MCF 10A (cell line): Measurements from ENCODE around the gene ZBP1. TPM values are rescaled to one million over a fixed set of nuclear protein-coding genes. Genes with fewer than 3 reads are reported as not detected.

Experiments
- BruUV-seq: library from RNA; stranded (reverse); fragments of 400-500 nt; replicated peaks from 2 replicates; lab custom pipeline; 2021; lab: Mats Ljungman, UMichigan
- CTCF ChIA-PET: fragments of 300-600 bp; sonication (Branson Sonifier 250); formaldehyde crosslinking; extraction: SDS; loops from one replicate; lab custom pipeline; 2021; ENCODE audit warnings: antibody characterized with exemption, inconsistent platforms; lab: Yijun Ruan, JAX
- POLR2A ChIA-PET: fragments of 300-600, 350-650 bp; sonication (Branson Sonifier 250); formaldehyde crosslinking; extraction: SDS; loops from one replicate; lab custom pipeline; 2020; ENCODE audit warnings: antibody characterized with exemption, inconsistent platforms; lab: Yijun Ruan, JAX
- DNase-seq: peaks from one replicate; pipeline ENCODE4 v3.0.0-alpha.2; 2018; ENCODE audit not compliant: unreplicated experiment
- H3K27ac Mint-ChIP-seq: one replicate; pipeline ENCODE4 v1.8.0; 2022; ENCODE audit warnings: mild to moderate bottlenecking, low read depth, mixed read lengths; ENCODE audit not compliant: unreplicated experiment
- H3K27me3 Mint-ChIP-seq: one replicate; pipeline ENCODE4 v1.8.0; 2022; ENCODE audit warnings: mixed read lengths; ENCODE audit not compliant: insufficient read depth, unreplicated experiment
- H3K36me3 Mint-ChIP-seq: one replicate; pipeline ENCODE4 v1.8.0; 2022; ENCODE audit warnings: mild to moderate bottlenecking, moderate library complexity, mixed read lengths; ENCODE audit not compliant: insufficient read depth, unreplicated experiment
- H3K4me1 Mint-ChIP-seq: one replicate; pipeline ENCODE4 v1.8.0; 2022; ENCODE audit warnings: mixed read lengths; ENCODE audit not compliant: insufficient read depth, unreplicated experiment
- H3K4me3 Mint-ChIP-seq: one replicate; pipeline ENCODE4 v1.8.0; 2022; ENCODE audit warnings: mild to moderate bottlenecking, moderate library complexity, mixed read lengths; ENCODE audit not compliant: unreplicated experiment
- H3K9me3 Mint-ChIP-seq: one replicate; pipeline ENCODE4 v1.8.0; 2022; ENCODE audit warnings: mixed read lengths; ENCODE audit not compliant: unreplicated experiment
- intact Hi-C: fragments of 100-400 bp; cut with micrococcal nuclease; formaldehyde crosslinking; loops from 2 replicates; pipeline ENCODE4 v1.14.1; 2022
- total RNA-seq: library from RNA; stranded (reverse); gene quantifications from 2 replicates; pipeline ENCODE4 v1.2.3, GENCODE V29; 2022
- TF ChIP-seq, protein P1 (sequence below): fragments of 200-600 bp; IDR thresholded peaks from one replicate; pipeline ENCODE4 v1.8.0; 2022; ENCODE audit warnings: antibody characterized with exemption, mild to moderate bottlenecking; ENCODE audit not compliant: unreplicated experiment

Gene ZBP1
- total RNA-seq, 1 experiment from 2014 or later = not detected

DNA sequence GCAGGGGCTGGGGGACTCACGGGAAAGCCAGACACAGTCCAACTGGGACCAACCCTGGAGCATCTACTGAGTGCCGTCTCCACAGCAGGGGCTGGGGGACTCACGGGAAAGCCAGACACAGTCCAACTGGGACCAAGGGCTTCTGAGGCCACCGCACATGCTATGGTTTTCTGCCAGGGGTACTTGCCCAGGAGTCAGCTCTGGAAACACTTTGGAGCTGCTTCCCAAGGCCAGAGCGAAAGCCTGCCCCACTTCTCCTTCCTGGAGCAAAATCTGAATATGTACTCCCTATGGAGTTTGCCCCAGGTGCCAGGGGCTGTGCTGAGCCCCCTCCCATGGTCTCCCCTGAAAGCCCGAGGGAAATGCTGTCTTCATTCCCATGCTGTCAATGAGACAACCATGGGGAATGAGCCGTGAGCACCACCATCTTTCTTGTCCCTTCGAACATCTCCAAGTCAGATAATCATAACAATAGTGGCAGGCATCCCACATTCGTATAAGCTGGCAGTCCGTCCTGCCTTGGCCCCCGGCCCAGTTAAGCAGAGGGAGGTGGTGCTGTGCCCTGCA is 40.8 kb downstream of the ZBP1 start:
- ChIA-PET CTCF (interaction anchor here (0.5 to 1.4 kb wide), 7 partner anchors 9 to 276 kb away, joined by 3 to 5 read pairs (median 3); no protein-coding TSS in a partner anchor), POLR2A (no interaction called here)
- intact Hi-C loops = no loop called here
- Mint-ChIP-seq H3K4me3 (no peak overlapping the region), H3K27me3 (peaks cover 53% of the 10 kb centered on the region), H3K36me3 (no peaks in the 10 kb centered on the region), H3K4me1 (no peaks in the 10 kb centered on the region), H3K9me3 (no peaks in the 10 kb centered on the region), H3K27ac (no peak overlapping the region)
- no TSS peak for BruUV-seq
- TF ChIP-seq, protein P1, sequence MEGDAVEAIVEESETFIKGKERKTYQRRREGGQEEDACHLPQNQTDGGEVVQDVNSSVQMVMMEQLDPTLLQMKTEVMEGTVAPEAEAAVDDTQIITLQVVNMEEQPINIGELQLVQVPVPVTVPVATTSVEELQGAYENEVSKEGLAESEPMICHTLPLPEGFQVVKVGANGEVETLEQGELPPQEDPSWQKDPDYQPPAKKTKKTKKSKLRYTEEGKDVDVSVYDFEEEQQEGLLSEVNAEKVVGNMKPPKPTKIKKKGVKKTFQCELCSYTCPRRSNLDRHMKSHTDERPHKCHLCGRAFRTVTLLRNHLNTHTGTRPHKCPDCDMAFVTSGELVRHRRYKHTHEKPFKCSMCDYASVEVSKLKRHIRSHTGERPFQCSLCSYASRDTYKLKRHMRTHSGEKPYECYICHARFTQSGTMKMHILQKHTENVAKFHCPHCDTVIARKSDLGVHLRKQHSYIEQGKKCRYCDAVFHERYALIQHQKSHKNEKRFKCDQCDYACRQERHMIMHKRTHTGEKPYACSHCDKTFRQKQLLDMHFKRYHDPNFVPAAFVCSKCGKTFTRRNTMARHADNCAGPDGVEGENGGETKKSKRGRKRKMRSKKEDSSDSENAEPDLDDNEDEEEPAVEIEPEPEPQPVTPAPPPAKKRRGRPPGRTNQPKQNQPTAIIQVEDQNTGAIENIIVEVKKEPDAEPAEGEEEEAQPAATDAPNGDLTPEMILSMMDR = no peak
- DNase-seq = no peak

DNA sequence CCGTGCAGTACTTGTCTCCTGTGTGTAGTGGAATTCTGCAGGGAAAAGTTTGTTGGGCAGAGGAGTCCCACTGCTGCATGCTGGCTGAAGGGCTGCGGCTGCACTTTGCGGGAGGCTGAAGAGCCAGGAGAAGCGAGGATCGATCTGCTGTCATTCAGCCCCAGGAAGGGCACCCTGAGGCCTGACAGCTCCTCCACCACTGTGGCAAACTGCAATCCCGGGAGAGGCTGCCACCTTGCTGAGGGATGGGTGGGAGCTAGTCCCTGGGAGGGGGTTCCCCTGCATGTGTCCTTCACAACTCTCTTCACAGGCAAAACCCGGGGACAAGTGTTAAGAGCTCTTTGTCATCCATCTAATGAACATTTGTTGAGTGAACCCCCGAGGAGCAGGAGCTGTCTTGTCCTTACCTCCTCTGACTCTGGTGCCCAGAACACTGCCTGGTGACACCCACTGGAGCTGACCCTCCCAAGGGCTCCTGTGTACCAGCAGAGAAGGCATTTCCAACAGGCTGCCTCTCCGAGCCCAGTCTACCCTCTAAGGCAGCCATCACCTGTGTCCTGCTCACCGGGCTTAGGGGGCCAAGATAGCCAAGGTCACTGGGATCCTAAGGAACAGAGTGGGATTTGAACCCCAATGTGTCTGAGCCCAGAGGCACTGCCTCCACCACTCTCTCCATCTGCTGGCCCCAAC is 41.6 kb downstream of the ZBP1 start:
- H3K9me3 Mint-ChIP-seq = no peaks in the 10 kb centered on the region
- BruUV-seq = no TSS peak
- no peak overlapping the region for H3K27ac Mint-ChIP-seq
- CTCF ChIA-PET = interaction anchor here (0.6 to 1.1 kb wide), 5 partner anchors 16 to 633 kb away, joined by 3 read pairs; no protein-coding TSS in a partner anchor
- no peak overlapping the region for H3K4me3 Mint-ChIP-seq
- POLR2A ChIA-PET = no interaction called here
- no peaks in the 10 kb centered on the region for H3K36me3 Mint-ChIP-seq
- TF ChIP-seq, protein P1 = no peak
- H3K4me1 Mint-ChIP-seq = no peaks in the 10 kb centered on the region
- no peak for DNase-seq
- H3K27me3 Mint-ChIP-seq = peaks cover 45% of the 10 kb centered on the region
- intact Hi-C loops = no loop called here

DNA sequence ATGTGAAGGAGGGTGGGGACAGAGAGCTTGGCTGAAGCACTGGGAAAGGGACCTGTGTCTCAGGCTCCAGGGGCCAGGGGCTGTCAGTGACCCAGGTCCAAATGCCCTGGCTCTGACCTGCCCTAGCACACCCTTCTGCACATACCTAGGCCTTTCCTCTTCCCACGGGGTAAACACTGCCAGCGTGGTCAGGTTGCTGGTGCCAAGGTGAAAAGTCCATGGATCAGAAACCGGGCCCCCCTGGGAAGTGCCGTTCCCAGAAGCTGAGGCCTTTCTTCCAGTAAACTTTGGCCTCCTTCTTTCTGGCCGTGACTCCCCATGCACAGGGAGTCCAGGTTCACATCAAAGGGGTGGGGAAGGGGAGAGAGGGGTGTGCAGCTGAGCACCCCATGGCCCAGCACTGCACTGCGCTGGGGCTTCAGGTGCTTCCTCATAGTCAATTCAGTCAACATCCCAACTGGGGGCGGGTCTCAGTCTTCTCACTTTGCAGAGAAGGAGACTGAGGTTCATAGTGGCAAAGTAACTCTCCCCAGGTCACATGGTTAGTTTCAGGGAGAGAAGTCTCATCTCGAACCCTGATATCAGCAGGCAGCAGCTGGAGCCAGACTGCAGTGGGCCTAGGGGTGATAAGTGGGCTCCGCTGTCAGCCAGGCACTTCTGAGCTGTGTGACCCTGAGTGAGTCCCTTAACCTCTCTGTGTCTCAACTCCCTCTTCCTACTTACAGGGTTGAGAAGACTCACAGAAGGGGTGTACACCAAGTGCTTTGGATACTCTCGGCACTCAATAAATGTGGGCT is 42.3 kb downstream of the ZBP1 start:
- no peaks in the 10 kb centered on the region for H3K36me3 Mint-ChIP-seq
- POLR2A ChIA-PET = no interaction called here
- TF ChIP-seq, protein P1 = no peak
- CTCF ChIA-PET = interaction anchor here (0.6 to 1.1 kb wide), 2 partner anchors 17 to 634 kb away, joined by 3 read pairs; no protein-coding TSS in a partner anchor
- no peaks in the 10 kb centered on the region for H3K9me3 Mint-ChIP-seq
- BruUV-seq = no TSS peak
- H3K27me3 Mint-ChIP-seq = peaks cover 41% of the 10 kb centered on the region
- intact Hi-C loops = no loop called here
- no peak overlapping the region for H3K4me3 Mint-ChIP-seq
- H3K27ac Mint-ChIP-seq = no peak overlapping the region
- DNase-seq = no peak
- no peaks in the 10 kb centered on the region for H3K4me1 Mint-ChIP-seq
